HG02973 (cell line): ENCODE results near the gene SLC1A3.
A peak's percentile ranks its signal among the peaks of the same experiment; 100 is the strongest.

ENCODE experiments used
- ATAC-seq: cut with Tn5 transposase; IDR thresholded peaks from one replicate; pipeline ENCODE4 v1.9.1; 2021; ENCODE audit warnings: moderate library complexity; ENCODE audit not compliant: unreplicated experiment

SLC1A3 gene

DNA sequence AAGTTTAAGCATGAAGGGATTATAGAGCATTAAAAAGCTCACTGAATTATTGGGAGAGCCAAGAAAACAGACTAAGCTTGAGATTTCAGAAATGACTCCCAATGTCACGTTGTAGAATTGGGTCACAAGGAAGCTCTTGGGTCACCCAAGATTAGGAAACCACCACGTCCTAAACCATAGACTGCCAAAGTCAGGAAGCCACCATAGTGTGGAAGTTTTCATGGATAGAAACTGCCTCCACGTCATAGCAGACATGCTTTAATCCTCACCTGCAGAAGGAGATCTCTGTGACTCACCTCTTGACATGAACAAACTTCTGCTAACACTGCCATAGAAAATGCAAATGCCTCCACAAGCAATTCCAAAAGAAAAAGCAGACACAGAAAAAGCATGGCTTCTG, 106.3 kb downstream of the SLC1A3 start:
- ATAC-seq, result no peak

GRCh38 chr5:36713541-36713940, 107.1 kb downstream of the SLC1A3 start:
- ATAC-seq, result no peak

DNA sequence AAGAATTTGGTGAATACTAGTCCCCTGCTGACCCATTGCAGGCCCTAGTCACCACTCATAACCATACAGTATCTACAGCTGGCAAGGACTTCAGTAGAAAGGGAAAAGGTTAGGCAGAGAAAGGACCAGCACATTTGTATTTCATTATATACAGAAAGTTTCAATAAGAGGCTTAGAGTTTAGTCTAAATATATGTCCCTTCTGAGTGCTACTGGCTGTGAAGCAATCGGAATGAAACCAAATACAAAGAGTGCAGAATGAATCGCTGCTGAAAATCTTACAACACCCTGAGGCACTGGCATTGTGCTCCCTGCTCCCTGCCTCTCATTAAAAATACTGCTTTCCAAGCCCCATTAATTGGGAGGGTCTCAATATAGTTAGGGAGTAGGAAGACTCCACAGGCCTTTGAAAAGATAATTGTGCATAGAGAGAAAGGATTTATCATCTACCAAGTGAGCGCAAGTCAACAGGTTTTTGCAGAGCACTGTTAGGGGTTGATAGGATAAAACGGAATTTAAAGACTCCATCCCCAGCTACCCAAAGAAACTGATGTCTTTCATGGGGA, 110.8 kb downstream of the SLC1A3 start:
- ATAC-seq, result no peak

- ATAC-seq, result no peak
Measured at GRCh38 chr5:36719282-36719681, 112.9 kb downstream of the SLC1A3 start.

DNA sequence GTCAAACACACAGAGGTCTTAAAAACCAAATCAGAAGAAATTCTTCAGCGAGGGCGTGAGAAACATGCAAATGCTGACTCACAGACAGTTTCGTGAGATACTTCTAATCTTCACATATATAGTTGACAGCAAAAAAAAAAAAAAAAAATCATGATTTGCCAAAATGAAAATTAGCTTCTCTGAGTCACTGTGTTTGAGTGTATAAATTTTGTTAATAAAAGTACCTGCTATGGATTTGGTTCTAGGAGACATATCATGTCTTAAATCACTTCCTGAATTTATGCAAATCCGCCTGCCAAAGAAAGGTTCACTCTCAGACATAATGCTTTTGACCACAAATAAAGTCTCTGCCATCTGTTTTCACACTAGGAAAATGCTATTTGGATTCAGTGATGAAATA, 114.3 kb downstream of the SLC1A3 start:
- peak; percentile 11 for ATAC-seq

DNA sequence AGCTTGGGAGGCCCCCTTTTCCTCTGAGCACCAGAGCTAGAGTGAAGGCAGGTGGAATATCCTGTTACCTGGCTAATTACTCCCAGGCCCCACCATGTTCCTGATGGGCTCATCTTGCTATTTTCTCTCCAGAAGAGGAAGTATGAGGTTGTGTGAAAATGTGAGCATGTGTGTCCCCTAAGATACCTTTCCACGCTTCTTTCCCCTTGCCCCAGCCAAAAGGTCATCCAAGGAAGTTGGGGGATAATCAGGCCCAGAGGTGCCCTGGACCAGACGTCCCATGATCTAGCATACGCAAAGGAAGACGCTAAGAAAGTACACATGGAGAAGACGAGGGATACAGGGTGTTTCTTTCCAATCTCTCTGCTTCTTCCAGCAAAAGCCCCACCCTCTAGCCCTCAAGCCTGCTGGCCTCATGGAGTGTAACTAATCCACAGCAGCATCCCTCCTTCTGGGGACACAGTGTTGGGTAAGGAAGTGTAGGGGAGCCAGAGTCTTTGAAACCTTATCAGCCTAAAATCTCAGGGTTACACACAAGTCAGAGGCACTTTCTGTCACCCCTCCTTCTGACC, 115.3 kb downstream of the SLC1A3 start:
- no peak for ATAC-seq

- peak; percentile 21 for ATAC-seq
Measured at GRCh38 chr5:36722900-36723299, 116.5 kb downstream of the SLC1A3 start.

GRCh38 chr5:36723912-36724311, 117.5 kb downstream of the SLC1A3 start:
- ATAC-seq, result peak; percentile 33

GRCh38 chr5:36724467-36725332, 118.3 kb downstream of the SLC1A3 start:
- peak; percentile 74 for ATAC-seq

GRCh38 chr5:36726317-36726716, 119.9 kb downstream of the SLC1A3 start:
- no peak for ATAC-seq

- ATAC-seq, result no peak
Measured at GRCh38 chr5:36726767-36727166, 120.4 kb downstream of the SLC1A3 start.

GRCh38 chr5:36728697-36729543, 122.5 kb downstream of the SLC1A3 start:
- no peak for ATAC-seq

DNA sequence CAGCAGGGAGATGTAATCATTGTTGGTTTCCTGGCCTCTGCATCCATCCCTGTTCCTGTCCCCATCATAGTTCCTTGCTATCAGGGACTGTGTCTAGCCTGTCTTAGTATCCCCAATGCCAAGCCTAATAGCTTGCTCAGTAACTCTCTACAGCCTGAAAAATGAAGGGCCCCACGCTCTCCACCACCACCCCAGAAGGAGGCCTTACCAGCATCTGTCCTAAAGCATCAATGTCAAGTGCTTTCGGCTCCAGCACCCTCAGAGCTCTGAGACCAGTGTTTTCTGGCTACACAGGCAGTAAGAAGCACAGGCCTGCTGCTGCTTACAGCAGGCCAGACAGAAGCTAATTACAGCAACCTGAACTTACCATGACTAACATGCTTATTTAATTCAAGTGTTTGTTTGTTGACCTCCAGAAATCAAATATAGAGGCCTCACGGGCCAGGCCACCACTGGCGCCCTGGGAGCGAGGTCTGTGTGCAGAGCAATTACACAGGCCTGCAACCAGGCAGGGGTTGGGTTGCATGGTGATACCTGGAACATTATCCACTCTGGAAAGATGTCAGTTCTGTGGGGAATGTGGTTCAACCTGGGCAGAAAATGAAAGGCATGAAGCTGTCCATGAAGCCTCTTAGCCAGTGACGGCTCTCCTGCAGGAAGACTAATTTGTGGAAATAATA, 124.3 kb downstream of the SLC1A3 start:
- ATAC-seq, result no peak

GRCh38 chr5:36733183-36733582, 126.8 kb downstream of the SLC1A3 start:
- no peak for ATAC-seq

DNA sequence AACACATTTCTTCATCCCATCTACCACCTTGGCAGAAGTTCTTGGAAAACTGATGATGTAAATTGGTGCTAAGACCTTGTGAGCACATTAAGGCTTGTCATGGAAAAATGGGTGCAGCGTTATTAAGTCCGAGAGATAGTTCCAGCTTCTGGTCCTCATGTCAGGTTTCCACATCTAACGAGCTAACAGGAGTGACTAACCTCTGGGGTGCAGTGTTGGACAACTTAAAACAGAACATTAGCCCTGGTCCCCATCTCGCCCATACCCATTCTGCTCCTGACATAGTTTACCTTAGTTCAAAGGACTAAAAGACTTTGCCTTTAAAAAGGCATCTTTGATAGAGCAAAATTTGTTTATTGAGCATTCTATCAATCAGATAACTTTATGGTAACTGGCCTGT, 128.0 kb downstream of the SLC1A3 start:
- ATAC-seq, result no peak

DNA sequence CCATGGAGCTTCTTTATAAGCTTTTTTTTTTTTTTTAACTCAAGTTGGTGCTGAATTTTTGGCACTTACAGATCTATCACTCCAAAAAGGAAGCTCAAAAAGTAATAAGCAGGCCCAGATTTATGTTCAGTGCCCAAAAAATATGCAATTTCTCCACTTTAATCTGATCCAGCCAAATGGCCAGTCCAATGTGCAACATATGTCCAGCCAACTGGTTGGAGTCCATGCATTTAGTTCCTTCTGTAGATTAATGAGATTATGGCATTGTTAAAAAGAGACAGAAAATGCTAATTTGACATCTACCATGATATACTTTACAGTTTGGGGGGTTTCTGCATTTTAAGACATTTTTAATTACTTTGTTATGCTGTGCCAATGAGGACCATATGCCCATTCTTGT, 129.5 kb downstream of the SLC1A3 start:
- no peak for ATAC-seq
